HG02798 (cell line): ENCODE data around the gene DNAH8.

Experiments
- ATAC-seq: cut with Tn5 transposase; IDR thresholded peaks from one replicate; pipeline ENCODE4 v1.9.1; 2021; ENCODE audit warnings: mild to moderate bottlenecking; ENCODE audit not compliant: unreplicated experiment, poor library complexity

DNAH8 gene

GRCh38 chr6:38997128-38997761 lies 282.1 kb downstream of the DNAH8 start:
- no peak for ATAC-seq

- no peak for ATAC-seq
These were observed 288.0 kb downstream of the DNAH8 start for GRCh38 chr6:39003072-39003471.

GRCh38 chr6:39003492-39003891 lies 288.4 kb downstream of the DNAH8 start:
- no peak for ATAC-seq

GRCh38 chr6:39004801-39005200 lies 289.7 kb downstream of the DNAH8 start:
- no peak for ATAC-seq

GRCh38 chr6:39005774-39006173 lies 290.7 kb downstream of the DNAH8 start:
- no peak for ATAC-seq

- no peak for ATAC-seq
These were observed 292.5 kb downstream of the DNAH8 start for GRCh38 chr6:39007575-39007974.

- ATAC-seq, result no peak
These were observed 293.6 kb downstream of the DNAH8 start for GRCh38 chr6:39008737-39009136.

- no peak for ATAC-seq
These were observed 294.4 kb downstream of the DNAH8 start for GRCh38 chr6:39009476-39009875.

- no peak for ATAC-seq
These were observed 301.9 kb downstream of the DNAH8 start for GRCh38 chr6:39016839-39017546.

GRCh38 chr6:39017547-39017880 lies 302.4 kb downstream of the DNAH8 start:
- no peak for ATAC-seq

GRCh38 chr6:39018103-39018502 lies 303.0 kb downstream of the DNAH8 start:
- ATAC-seq, result no peak

- no peak for ATAC-seq
These were observed 305.0 kb downstream of the DNAH8 start for GRCh38 chr6:39020136-39020535.

GRCh38 chr6:39021041-39021440 lies 305.9 kb downstream of the DNAH8 start:
- no peak for ATAC-seq

- no peak for ATAC-seq
These were observed 306.7 kb downstream of the DNAH8 start for GRCh38 chr6:39021779-39022178.

GRCh38 chr6:39026175-39026574 lies 311.1 kb downstream of the DNAH8 start:
- no peak for ATAC-seq

- ATAC-seq, result peak; percentile 71
These were observed 314.3 kb downstream of the DNAH8 start for GRCh38 chr6:39029156-39030011.

GRCh38 chr6:39035681-39036080 lies 320.6 kb downstream of the DNAH8 start:
- no peak for ATAC-seq

- no peak for ATAC-seq
These were observed 322.0 kb downstream of the DNAH8 start for GRCh38 chr6:39037082-39037508.

GRCh38 chr6:39037707-39038106 lies 322.6 kb downstream of the DNAH8 start:
- ATAC-seq, result no peak

GRCh38 chr6:39040080-39040673 lies 325.1 kb downstream of the DNAH8 start:
- no peak for ATAC-seq

- ATAC-seq, result peak; percentile 51
These were observed 326.0 kb downstream of the DNAH8 start for GRCh38 chr6:39041072-39041471.
